ENCODE data around the gene FAM110D.
A peak's percentile ranks its signal among the peaks of the same experiment; 100 is the strongest.

The FAM110D gene

DNA sequence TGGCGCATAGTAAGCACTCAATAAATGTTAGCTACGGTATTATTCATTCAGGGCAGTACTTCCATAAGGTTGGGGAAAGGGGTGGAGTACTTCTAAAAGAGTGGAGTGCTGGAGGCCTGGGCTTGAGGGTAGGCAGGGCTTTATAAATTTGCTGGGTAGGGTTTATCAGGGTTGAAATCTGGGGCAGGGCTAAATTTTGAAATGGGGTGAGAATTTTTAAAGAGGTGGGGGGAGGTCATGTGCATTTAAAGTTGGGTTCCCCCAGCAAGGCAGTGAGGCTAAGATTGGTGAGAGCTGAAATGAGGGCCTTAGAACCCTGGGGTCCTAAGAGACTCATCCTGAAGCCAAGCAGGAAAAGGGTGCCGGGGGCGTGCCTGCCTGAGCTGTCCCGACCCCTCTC, 41.5 kb downstream of the FAM110D start:
- Histone ChIP-seq H3K9ac (ENCODE audit: low read depth, low read length) (peak overlapping the region; percentile 43; the same call in 1 of the 2 replicates), H3K36me3 (ENCODE audit: insufficient read depth, low read length) (no peaks in the 10 kb centered on the region), H3K4me1 (ENCODE audit: insufficient read depth, low read length) (peaks cover 11% of the 10 kb centered on the region; the same call in 1 of the 2 replicates), H3K9me3 (ENCODE audit: control insufficient read depth, insufficient read depth, low read length) (no peaks in the 10 kb centered on the region)

DNA sequence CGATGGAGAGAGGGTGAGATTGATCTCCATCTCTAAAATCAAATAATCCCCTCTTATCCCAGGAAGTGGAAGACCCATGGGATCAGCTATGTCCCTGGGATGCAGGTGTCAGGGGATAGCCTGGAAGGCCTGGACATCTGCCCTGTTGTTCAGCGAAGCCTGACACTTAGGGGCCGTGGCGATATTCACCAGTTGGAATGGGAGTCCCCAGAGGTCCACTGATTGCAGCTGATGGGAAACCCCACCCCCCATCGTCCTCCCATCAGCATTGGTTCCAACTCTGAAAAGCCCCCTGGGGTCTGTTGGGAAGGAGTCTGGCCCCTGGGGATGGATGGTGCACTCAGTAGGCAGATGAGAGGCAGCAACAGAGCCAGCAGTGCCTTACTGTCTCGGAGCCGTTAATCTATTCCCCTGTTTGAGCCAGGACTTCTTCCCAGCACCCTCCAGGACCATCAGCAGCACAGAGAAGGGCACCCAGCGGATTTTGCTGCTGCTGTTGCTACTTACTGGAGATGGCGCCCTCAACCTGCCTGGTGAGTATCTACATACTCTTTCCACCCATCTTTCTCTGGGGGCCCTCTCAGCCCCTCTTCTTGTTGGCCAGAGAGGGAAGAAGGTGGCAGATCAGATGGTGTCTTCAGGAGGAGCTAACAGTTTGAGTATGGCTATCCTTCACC, 44.9 kb downstream of the FAM110D start:
- Histone ChIP-seq H3K4me1 (ENCODE audit: insufficient read depth, low read length) (peaks cover 7% of the 10 kb centered on the region; the same call in 1 of the 2 replicates), H3K9me3 (ENCODE audit: control insufficient read depth, insufficient read depth, low read length) (no peaks in the 10 kb centered on the region), H3K36me3 (ENCODE audit: insufficient read depth, low read length) (no peaks in the 10 kb centered on the region), H3K9ac (ENCODE audit: low read depth, low read length) (no peak overlapping the region)

DNA sequence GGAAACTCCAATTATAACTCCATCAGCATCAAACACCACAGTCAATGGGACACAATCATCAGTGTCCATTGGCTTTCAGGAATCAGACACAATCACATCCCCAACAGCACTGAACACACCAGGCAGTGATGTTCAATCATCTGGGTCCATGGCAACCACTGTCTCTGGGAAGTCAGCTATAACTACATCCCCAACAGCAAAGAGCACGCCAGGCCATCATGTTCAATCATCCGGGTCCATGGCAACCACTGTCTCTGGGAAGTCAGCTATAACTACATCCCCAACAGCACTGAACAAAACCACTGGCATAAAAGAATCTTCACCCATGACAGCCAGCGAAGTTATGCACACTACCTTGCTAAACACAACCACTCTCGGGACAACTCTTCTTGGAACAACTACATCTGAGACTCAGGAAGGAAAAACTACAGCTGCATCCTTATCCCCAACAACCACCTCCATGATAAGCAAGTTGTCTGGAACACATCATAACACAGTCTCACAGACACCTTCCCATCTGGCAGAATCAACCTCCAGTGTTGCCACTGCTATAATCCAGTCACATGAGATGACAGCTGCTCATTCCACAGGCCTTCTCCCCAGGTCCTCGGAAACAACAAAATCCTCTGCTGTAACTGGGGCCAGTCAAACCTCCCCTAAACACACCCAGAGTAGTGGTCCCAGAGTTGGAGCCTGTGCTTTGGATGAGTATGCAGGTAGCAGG, 51.4 kb downstream of the FAM110D start:
- H3K4me1 ChIP-seq (ENCODE audit: insufficient read depth, low read length), result no peaks in the 10 kb centered on the region
- H3K9ac ChIP-seq (ENCODE audit: low read depth, low read length), result no peak overlapping the region
- H3K9me3 ChIP-seq (ENCODE audit: control insufficient read depth, insufficient read depth, low read length), result no peaks in the 10 kb centered on the region
- no peaks in the 10 kb centered on the region for H3K36me3 ChIP-seq (ENCODE audit: insufficient read depth, low read length)

DNA sequence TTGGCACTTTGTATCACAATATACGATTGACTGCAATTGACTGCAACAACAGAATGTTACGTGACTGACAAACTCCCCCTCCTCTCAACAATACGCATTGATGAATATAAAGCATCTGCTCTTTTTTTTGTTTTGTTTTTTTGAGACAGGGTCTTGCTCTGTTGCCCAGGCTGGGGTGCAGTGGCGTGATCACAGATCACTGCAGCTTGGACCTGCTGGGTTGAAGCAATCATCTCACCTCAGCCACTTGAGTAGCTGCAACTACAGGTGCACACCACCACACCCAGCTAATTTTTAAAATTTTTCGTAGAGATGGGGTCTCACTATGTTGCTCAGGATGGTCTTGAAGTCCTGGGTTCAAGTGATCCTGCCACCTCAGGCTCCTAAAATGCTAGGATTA, 53.8 kb downstream of the FAM110D start:
- Histone ChIP-seq H3K9ac (ENCODE audit: low read depth, low read length) (no peak overlapping the region), H3K36me3 (ENCODE audit: insufficient read depth, low read length) (no peaks in the 10 kb centered on the region), H3K9me3 (ENCODE audit: control insufficient read depth, insufficient read depth, low read length) (no peaks in the 10 kb centered on the region), H3K4me1 (ENCODE audit: insufficient read depth, low read length) (no peaks in the 10 kb centered on the region)

DNA sequence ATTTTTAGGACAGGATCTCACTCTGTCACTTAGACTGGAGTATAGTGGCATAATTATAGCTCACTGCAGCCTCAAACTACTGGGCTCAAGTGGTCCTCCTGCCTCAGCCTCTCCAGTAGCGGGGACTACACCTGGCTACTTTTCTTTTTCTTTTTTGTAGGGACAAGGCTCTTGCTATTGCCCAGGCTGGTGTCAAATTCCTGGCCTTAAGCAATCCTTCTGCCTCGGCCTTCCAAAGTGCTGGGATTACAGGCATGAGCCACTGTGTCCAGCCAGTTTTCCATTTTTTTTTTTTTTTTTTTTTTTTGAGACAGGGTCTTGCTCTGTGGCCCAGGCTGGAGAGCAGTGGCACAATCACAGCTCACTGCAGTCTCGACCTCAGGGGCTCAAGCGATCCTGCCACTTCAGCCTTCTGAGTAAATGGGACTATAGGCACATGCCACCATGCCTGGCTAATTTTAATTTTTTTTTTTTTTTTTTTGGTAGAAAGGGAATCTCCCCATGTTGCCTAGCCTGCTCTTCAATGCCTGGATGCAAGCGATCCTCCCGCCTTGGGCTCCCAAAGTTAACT, 54.5 kb downstream of the FAM110D start:
- Histone ChIP-seq H3K36me3 (ENCODE audit: insufficient read depth, low read length) (no peaks in the 10 kb centered on the region), H3K9ac (ENCODE audit: low read depth, low read length) (no peak overlapping the region), H3K9me3 (ENCODE audit: control insufficient read depth, insufficient read depth, low read length) (no peaks in the 10 kb centered on the region), H3K4me1 (ENCODE audit: insufficient read depth, low read length) (no peaks in the 10 kb centered on the region)

Data from ES-I3 (cell line).